AG08396 (cell line): Measurements from ENCODE around the gene COL25A1.

ENCODE experiments used
- DNase-seq: peaks from one replicate; pipeline ENCODE4 v3.0.0; 2012; ENCODE audit warnings: low spot score, mixed read lengths

The COL25A1 gene

GRCh38 chr4:109302361-109303139 is at the start of gene COL25A1:
Gene COL25A1 (minus strand): TSS chr4:109302658.
- peak; percentile 16 for DNase-seq

DNA sequence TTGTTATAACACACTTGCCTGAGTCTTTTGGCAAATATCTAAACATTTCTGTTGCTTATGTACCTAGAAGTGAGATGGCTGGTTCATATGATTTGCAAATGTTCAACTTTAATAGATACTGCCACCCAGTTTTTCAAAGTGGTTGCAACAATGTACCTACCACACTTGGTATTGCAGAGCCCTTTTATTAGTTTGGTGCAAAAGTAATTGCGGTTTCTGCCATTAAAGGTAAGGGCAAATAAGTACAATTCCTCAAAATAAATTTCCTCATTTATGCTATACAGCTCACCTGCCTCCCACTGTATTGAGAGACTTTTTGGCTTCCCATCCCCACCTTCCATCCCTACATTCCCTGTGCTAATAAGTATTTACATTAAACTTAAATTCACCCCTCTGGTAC is 47.7 kb upstream of the COL25A1 start:
- no peak for DNase-seq

GRCh38 chr4:109334129-109335105 is 32.0 kb upstream of the COL25A1 start:
- DNase-seq: no peak

DNA sequence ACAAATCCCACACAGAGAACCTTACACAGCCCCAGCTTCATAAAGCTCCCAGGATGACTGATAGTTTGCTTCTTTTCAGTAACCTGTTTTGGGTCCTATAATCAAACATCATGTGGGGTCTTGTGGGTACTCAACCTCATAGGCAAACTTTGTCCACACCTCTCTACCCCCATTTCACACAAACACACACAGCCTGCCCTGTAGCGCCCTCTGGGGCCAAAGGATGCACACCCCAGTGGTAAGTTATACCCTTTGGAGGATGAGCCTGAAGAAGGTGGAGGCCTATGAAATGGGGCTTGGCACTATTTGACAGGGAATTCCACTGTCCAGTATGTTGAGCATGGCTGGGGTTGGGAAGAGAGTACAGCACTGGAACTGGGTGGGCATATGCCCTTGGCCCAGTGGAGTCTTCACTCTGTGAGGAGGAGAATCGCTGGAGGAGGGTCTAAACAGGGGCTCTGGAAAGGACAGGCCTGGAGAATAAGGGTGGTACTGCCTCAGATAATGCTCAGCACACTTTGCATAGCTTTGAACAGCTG is 30.5 kb upstream of the COL25A1 start:
- no peak for DNase-seq

- no peak for DNase-seq
Measured at GRCh38 chr4:109327641-109328040, 25.2 kb upstream of the COL25A1 start.

GRCh38 chr4:109325698-109326097 is 23.2 kb upstream of the COL25A1 start:
- DNase-seq: no peak

GRCh38 chr4:109323348-109323747 is 20.9 kb upstream of the COL25A1 start:
- no peak for DNase-seq

DNA sequence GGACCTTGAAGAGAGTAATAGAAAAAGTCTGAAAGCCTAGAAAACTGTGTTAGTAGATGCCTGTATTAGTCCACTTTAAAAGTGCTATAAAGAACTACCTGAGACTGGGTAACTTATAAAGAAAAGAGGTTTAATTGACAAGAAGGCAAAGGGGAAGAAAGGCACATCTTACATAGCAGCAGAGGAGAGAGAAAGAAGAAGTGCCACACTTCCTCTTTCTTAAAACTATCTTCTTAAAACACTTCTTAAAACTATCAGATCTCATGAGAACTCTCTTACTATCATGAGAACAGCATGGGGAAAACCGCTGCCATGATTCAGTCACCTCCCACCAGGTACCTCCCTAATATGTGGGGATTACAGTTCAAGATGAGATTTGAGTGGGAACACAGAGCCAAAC is 18.8 kb upstream of the COL25A1 start:
- DNase-seq: no peak

GRCh38 chr4:109319684-109320083 is 17.2 kb upstream of the COL25A1 start:
- no peak for DNase-seq

DNA sequence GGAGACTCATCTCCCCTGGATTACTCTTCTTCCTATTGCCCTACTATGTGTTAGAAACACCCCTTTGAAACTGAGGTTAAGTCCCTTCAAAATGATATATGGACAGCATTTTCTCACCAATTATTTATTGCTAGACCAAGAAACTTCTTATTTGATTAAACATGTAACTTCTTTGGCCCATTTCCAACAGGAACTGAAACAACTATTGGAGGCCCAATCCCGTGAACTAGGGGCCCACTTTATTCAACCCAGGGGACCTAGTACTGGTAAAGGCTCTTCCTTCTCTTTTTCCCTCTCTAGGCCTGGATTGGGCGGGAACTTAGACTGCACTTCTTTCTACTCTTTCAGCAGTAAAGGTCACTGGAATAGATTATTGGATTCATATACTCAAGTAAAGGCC is 16.7 kb upstream of the COL25A1 start:
- no peak for DNase-seq

GRCh38 chr4:109315818-109316217 is 13.4 kb upstream of the COL25A1 start:
- DNase-seq: no peak

DNA sequence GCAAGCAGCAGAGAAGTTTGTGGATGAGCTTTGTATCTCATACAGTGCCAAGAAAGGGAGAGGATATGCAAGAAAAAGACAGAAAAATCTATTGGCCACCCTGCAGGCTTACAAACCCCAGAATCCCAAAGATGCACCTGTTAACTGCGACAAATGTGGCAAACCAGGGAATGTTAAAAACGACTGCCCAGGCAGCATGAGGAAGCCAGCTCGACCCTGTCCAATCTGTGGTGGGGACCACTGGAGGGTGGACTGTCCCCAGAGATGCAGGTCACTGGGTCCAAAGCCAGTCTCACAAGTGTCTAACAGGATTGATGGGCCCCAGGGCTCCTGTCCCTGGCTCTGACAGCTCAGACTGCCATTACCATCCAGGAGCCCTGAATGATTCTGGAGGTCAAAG is 12.9 kb upstream of the COL25A1 start:
- DNase-seq: no peak

DNA sequence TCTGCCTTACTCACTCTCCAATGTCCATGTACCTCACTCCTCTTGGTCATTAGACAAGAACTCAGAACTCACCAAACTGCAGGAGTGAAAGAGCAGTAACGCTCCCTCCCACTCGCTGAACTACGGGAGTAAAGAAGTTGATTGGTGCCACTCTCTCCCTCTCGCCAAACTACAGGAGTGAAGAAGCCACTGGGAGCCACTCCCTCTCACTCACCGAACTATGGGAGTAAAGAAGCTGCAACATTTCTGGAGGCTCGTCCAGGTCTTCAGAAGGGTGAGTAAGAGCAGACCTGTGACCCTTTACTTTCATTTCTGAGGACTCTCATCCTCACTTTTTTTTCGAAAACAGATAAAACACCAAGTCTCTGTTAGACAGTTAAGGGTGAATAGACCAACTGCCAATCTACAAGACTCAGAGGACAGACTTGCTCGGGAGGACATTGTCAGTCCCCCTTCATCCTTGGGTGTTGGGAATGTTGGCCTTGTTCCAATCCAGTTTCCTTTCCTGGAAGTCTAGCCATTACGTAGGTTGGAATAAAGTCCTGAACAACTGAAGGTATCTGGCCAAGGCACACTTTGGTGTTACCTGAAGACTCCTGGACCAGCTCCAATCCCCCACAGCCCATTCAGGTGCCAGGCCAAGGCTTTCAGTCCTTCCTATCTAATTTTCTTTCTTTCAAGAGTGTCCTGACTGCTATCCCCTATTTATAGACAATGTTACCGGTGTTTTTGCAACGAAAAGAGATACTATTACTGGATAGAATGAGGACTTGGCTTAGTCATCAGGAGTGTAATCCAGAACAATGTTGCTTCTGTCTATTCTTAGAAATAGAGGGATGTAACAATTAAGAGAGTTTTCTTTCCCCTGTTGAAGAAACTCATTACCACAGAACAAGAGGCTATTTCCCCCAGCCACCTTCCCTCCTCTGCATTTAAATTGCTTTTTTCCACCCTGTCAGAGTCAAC is 11.0 kb upstream of the COL25A1 start:
- no peak for DNase-seq

- no peak for DNase-seq
Measured at GRCh38 chr4:109303140-109303496, 660 bp upstream of the COL25A1 start.

DNA sequence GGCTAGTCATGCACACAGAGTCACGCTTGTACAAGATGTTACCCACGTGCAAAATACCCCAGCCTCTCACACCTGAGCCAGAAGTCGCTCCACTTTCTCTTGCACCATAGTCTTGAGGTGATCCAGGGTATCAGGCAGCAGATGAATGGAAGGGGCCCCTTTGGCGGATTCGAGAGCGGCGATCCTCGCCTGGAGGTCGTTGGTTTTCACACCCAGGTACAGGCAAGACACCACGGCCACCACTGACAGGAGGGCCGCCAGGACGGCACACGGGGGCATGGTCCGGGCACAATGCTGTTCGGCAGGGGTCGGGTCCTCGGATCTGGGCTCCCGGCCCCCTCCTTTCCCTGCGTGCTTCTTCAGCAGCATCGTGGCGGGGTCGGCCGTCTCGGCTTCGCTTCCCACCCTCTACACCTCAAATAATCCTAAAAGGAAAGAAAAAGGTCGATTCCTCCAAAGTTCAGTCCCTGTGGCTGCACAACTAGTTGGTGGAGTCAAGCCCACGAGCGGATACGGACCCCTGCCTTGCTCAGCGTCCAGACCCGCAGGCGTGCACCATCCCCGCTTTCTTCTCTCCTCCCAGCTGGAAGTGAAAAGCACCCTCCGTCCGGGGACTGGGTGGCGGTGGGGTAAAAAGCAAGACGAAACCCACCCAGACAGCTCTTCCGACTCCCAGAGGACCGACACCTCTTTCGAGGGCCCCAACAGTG is 652 bp downstream of the COL25A1 start:
- no peak for DNase-seq

DNA sequence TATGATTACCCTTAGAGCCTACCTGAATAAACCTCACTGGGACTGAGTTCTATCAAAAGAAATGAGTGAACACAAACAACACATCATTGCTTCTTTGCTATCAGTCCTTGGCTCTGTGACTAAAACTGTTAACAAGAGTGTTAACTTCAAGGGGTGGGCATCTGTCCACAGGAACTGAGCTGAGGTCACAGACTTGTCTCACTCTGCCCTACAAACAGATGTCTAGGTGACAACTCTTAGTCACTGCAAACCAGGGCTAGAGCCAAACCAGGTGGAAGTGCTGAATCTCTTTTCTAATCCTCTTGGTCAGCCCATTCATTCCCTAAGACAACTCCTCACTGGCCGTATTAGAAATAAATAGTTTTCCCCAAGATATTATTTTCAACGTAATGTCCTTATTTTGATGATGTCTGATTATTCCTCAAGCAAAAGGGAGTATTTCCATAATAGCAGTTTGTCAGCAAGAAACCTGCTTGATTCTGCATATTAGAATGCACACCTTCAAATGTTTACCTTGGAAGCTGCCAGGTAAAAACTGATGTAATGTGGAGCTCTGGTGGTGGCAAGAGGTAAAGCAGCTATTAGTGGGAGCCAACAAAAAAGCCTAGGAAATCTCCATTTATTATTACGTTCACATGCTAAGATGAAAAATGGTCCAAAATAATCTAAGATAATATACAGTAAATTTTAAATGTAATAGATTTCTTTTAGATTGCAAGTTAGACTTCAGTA is 4.0 kb downstream of the COL25A1 start:
- DNase-seq: no peak

DNA sequence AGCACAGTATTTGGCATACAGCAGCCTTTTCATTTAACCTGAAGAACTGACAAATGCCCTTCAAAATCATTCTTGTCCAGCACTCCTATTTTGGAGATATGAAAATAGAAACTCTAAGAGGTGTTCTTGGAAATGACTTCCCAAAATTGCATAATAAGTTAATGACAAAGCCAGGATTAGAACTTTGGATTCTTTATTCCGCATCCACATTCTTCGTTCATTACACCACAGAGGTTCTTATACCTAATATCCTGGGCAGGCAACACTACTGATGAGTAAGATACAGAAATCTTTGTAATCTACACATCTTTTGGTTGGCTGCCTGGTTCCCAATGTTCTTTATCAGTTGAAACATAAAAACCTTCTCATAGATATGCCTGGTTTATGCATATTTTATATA is 5.9 kb downstream of the COL25A1 start:
- DNase-seq: no peak

DNA sequence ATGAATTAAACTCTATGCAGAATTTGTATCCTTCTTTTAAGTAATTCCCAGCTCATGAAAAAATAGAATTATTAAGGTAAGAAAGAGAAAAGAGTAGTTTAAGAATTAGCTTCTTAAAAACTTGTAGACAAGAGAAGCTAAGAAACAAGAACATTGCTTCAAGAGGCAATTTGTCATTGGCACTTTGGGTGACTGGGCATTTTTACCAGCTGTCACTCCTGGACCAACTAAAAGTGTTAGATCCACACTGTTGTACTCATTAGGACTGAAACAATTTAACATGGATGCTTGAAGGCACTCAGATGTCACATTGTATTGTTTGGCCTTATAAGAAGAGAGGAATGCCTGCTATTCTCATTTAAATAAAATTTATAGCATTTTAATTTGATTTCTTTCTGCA is 7.4 kb downstream of the COL25A1 start:
- no peak for DNase-seq

- no peak for DNase-seq
Measured at GRCh38 chr4:109294468-109295020, 7.9 kb downstream of the COL25A1 start.

DNA sequence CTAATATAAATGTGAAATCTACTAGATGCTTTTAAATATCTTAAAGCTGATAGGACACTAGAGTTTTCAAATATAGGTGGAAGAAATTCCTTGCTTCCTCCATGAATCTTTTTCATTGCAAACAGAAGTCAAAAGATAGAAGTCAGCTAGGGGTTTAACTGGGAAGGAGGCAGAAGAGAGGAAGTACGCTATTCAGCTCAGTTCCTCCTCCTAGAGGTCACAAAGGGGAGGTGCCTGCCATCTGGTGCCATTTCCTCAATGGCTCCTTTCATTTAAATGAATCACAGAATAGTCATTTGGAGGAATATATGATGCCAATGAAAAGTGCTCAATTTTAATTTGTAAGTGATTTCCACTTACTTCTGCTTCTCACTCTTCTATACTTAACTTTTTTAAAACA is 8.5 kb downstream of the COL25A1 start:
- DNase-seq: no peak
